Transverse colon (tissue), 4 donors: ENCODE measurements around the gene WDFY2.

Experiments
- EP300 ChIP-seq: sonication (generic); formaldehyde crosslinking; IDR thresholded peaks from one replicate; pipeline ENCODE4 v1.6.1; 2017; ENCODE audit warnings: antibody characterized with exemption, low read depth
- POLR2A ChIP-seq: fragments of 450-650 bp; IDR thresholded peaks from one replicate; pipeline ENCODE4 v1.6.1; 2016; ENCODE audit warnings: antibody characterized with exemption, mild to moderate bottlenecking, moderate library complexity
- POLR2AphosphoS5 ChIP-seq, 3 donors: sonication (generic); formaldehyde crosslinking; IDR thresholded peaks; one replicate each; pipeline ENCODE4 v1.6.1; 2016; ENCODE audit warnings: antibody characterized with exemption in 3 of 3
- TF ChIP-seq, protein P1 (sequence below), 5 experiments: fragments of 200-600 bp in 3 of 5; fragments of 450-650 bp in 2 of 5; sonication (generic) in 3 of 5; IDR thresholded peaks; 1 replicate in 2 of 5; 2 replicates in 3 of 5; pipeline ENCODE4 v1.5.1; 2016 to 2017; ENCODE audit warnings: antibody characterized with exemption in 5 of 5, inconsistent platforms in 3 of 5, mild to moderate bottlenecking in 2 of 5, moderate library complexity in 1 of 5

DNA sequence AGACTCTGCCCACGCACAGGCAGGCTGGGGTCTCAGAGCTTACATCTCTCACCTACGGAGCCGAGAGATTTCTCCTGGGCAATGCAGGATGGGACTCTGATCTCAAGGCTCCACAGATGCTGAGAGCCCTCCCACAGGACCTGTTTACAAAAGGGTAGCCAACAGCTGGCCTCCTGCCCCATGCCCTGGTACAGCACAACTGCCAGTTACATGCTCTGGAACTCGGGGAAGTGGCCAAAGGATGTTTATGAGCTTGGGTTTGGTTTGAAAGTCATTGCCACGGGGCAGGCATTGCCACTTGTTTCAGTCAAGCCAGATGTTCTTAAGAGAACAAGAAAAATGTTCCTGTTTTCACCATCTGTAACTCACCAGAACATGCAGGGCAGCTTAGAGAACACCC is 216.2 kb downstream of the WDFY2 start:
- TF ChIP-seq, protein P1, sequence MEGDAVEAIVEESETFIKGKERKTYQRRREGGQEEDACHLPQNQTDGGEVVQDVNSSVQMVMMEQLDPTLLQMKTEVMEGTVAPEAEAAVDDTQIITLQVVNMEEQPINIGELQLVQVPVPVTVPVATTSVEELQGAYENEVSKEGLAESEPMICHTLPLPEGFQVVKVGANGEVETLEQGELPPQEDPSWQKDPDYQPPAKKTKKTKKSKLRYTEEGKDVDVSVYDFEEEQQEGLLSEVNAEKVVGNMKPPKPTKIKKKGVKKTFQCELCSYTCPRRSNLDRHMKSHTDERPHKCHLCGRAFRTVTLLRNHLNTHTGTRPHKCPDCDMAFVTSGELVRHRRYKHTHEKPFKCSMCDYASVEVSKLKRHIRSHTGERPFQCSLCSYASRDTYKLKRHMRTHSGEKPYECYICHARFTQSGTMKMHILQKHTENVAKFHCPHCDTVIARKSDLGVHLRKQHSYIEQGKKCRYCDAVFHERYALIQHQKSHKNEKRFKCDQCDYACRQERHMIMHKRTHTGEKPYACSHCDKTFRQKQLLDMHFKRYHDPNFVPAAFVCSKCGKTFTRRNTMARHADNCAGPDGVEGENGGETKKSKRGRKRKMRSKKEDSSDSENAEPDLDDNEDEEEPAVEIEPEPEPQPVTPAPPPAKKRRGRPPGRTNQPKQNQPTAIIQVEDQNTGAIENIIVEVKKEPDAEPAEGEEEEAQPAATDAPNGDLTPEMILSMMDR (IDR thresholded peaks at IDR 0.05): no peak
- no peak for TF ChIP-seq EP300
- TF ChIP-seq POLR2A: no peak
- no peak for TF ChIP-seq POLR2AphosphoS5 (IDR thresholded peaks at IDR 0.05)
